HG02610 (cell line): ENCODE data around the gene SACS.
"Not testable (repeated sequence)": the region's sequence is repeated elsewhere in the genome, so short reads cannot be mapped to it uniquely, and the experiment has no call there.

Experiments
- ATAC-seq: cut with Tn5 transposase; IDR thresholded peaks from one replicate; pipeline ENCODE4 v1.9.1; 2021; ENCODE audit warnings: mild to moderate bottlenecking, moderate library complexity; ENCODE audit not compliant: unreplicated experiment

Gene SACS

DNA sequence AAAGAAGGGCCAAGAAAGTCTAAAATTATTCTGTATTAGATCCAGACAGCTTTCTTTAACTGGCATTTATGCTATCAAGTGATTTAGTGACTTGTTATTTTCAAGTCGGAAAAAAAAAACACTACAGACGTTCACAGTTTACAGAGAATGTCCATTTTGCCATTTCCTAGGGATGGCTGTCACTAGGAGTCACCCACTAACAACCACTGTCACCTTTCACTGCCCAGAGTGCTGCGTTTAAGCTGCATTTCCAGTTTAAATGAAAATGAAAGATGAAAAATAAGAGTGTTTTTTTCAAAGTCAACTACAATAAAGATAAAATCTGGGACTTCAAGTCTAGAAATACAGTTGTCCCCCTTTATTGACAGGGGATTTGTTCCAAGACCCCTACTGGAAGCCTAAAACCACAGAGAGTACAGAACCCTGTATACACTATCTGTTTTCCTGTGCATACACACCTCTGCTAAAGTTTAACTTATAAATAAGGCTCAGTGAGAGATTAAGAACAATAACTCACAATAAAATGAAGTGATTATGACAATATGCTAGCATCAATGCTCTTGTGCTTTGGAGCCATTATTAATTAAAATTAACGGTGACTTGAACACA is 112.5 kb downstream of the SACS start:
- peak; percentile 5 for ATAC-seq

GRCh38 chr13:23319883-23320224 is 113.6 kb downstream of the SACS start:
- no peak for ATAC-seq

DNA sequence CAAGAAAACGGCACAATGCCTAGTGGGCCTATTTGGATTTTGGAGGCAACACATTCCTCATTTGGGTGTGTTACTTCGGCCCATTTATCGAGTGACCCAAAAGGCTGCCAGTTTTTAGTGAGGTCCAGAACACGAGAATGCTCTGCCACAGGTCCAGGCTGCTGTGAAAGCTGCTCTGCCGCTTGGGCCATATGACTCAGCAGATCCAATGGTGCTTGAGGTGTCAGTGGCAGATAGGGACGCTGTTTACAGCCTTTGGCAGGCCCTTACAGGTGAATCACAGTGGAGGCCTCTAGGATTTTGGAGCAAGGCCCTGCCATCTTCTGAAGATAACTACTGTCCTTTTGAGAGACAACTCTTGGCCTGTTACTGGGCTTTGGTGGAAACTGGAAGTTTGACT is 118.7 kb downstream of the SACS start:
- not testable (repeated sequence) for ATAC-seq

DNA sequence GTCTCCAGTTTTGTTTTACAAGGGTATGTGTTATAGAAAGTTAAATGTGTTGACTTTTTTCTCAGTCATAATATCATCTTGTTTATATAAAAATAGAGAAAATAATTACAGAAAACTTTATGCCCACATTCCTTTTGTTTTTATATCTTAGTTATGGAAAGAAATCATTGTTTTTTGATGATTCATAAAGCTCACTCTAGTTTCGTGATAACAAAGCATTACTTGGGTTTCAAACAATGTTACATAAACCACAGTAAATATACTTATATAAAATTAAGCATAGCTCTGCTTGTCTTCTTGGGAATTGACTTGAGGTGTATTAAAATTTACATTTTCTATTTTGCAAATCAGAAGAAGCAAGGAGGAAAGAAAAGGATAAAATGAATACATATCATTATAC is 140.9 kb downstream of the SACS start:
- ATAC-seq = no peak

DNA sequence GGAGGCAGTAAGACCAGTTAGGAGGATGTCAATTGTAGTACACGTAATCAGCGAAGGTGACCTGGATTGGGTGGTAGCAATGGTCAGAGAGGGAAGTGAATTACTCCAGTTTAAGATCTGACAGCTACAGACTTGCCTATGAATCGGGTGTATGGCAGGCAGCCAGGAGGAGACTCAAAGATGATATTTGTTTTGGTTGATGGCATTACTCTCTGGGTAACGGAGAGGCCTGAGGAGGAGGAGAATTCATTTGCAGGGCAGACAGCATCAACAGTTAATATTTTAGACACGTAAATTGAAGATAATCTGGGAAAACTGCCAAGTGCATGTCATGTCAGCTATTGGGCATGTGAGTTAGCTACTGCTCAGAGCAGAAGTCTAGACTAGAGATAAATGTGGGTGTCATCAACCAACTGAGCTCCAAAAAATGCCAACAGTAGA is 143.6 kb downstream of the SACS start:
- ATAC-seq = no peak

GRCh38 chr13:23288995-23289394 is 144.5 kb downstream of the SACS start:
- no peak for ATAC-seq

DNA sequence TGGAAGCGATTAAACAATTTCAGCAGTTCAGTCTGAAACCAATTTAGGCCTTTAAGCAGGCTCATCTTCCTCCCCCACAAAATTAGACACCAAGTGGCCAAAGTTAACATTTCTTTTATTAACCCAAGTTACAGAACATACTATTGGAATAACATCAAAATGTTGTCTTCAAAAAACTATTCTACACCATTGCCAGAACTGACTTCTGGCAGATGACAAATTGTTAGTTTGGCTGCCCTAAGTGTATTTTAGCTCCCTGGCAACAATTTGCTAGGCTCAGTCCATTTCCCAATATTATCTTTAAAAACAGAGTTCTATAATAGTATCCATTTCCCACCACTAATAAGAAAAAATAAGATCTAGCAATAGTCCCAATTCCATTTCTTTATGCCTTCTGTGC is 144.9 kb downstream of the SACS start:
- ATAC-seq = no peak

- ATAC-seq = no peak
Measured at GRCh38 chr13:23279321-23279720, 154.2 kb downstream of the SACS start.
